Activated CD4-positive, alpha-beta T cell treated with anti-CD3 and anti-CD28 coated beads for 48 hours (primary cell): ENCODE measurements around the gene MBNL1.

Experiments used
- DNase-seq: peaks from one replicate; pipeline ENCODE4 v3.0.0-alpha.2; 2020

Gene MBNL1

GRCh38 chr3:152499791-152500385 lies 231.2 kb downstream of the MBNL1 start:
- no peak for DNase-seq

DNA sequence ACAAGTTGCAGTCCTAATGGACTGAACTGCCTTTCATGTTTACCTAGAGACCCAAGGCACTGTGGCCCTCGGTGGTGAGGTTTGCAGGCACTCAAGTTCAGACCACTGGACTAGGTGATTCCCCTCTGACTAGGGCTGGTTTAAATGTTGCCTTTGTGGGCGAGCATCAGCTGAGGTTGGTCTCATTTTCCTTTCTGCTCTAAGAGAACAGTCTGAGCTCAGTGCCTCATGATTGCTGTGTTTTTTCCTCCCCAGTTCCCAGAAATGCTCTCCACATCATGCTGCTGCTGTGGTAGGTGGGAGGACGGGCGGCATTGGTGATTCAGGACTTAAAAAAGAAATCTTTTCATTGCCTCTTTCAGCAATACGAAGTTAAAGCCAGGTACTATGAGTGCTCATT lies 237.2 kb downstream of the MBNL1 start:
- peak; percentile 54 for DNase-seq

DNA sequence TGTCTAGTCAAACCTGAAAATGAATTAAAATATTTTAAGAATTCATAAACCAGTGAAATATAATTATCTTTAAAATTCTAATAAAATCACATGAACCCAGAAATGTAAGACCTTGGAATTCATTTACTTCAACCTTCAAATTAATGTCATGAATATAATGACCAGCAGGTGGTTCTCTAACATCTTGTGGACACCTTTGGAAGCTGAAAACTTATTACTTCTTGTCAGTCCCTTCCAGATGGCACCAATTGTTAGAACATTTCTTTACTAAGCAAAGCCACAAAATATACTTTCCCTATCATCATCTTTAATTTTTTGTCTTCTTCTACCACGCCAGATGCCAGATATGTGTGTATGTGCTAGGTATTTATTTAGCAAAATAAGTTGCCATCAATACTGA lies 240.0 kb downstream of the MBNL1 start:
- no peak for DNase-seq

DNA sequence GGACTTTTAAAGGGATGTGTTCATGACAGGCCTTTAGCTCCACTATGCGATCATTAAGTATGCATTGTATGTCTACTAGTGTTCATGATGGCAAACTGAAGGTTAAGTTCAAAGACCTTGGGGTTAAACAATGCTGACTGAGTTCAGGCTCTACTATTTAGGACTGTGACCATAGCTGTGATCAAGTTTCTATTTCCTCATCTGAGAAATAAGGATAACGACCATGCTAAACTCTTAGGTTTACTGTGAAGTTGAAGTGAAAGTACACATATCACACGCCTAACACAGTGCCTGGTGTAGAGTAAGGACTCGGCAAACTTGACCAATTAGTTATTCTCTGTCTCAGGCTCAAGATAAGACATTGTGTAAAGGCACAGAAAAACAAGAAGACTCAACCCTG lies 243.2 kb downstream of the MBNL1 start:
- no peak for DNase-seq

GRCh38 chr3:152513301-152513960 lies 244.7 kb downstream of the MBNL1 start:
- no peak for DNase-seq
